DMS79 (cell line): ENCODE data around the gene KCNJ12.

Source experiments
- DNase-seq: peaks from one replicate; lab custom pipeline; 2025; lab: John Stamatoyannopoulos, UW

Gene KCNJ12

GRCh38 chr17:21368545-21369246 is 7.5 kb upstream of the KCNJ12 start:
- no peak for DNase-seq

GRCh38 chr17:21369395-21369794 is 6.8 kb upstream of the KCNJ12 start:
- no peak for DNase-seq

- DNase-seq: no peak
These were observed 5.7 kb upstream of the KCNJ12 start for GRCh38 chr17:21370430-21370829.

- DNase-seq: no peak
These were observed 4.6 kb upstream of the KCNJ12 start for GRCh38 chr17:21371511-21372081.

- no peak for DNase-seq
These were observed 3.8 kb upstream of the KCNJ12 start for GRCh38 chr17:21372256-21372954.

GRCh38 chr17:21373036-21373435 is 3.1 kb upstream of the KCNJ12 start:
- DNase-seq: peak; percentile 30

GRCh38 chr17:21373696-21374440 is 2.3 kb upstream of the KCNJ12 start:
- no peak for DNase-seq

- DNase-seq: no peak
These were observed 1.6 kb upstream of the KCNJ12 start for GRCh38 chr17:21374441-21375161.

- DNase-seq: no peak
These were observed 996 bp upstream of the KCNJ12 start for GRCh38 chr17:21375162-21375560.

- no peak for DNase-seq
These were observed 438 bp upstream of the KCNJ12 start for GRCh38 chr17:21375757-21376080.

GRCh38 chr17:21376759-21377690 is 868 bp downstream of the KCNJ12 start:
- DNase-seq: no peak

- DNase-seq: no peak
These were observed 1.7 kb downstream of the KCNJ12 start for GRCh38 chr17:21377705-21378396.

- no peak for DNase-seq
These were observed 2.4 kb downstream of the KCNJ12 start for GRCh38 chr17:21378553-21378952.

GRCh38 chr17:21379080-21379711 is 3.0 kb downstream of the KCNJ12 start:
- no peak for DNase-seq

- no peak for DNase-seq
These were observed 4.5 kb downstream of the KCNJ12 start for GRCh38 chr17:21380659-21381058.

- DNase-seq: peak; percentile 16
These were observed 5.0 kb downstream of the KCNJ12 start for GRCh38 chr17:21381076-21381706.

- peak; percentile 8 for DNase-seq
These were observed 6.7 kb downstream of the KCNJ12 start for GRCh38 chr17:21382560-21383495.

GRCh38 chr17:21385281-21385845 is 9.2 kb downstream of the KCNJ12 start:
- no peak for DNase-seq
